HG02571 (cell line): ENCODE results near the gene PPP1R3D.
"Not testable (repeated sequence)": the region's sequence is repeated elsewhere in the genome, so short reads cannot be mapped to it uniquely, and the experiment has no call there.

Experiments used
- ATAC-seq: cut with Tn5 transposase; IDR thresholded peaks from one replicate; pipeline ENCODE4 v1.9.1; 2021; ENCODE audit warnings: mild to moderate bottlenecking, moderate library complexity; ENCODE audit not compliant: unreplicated experiment

The PPP1R3D gene, protein sequence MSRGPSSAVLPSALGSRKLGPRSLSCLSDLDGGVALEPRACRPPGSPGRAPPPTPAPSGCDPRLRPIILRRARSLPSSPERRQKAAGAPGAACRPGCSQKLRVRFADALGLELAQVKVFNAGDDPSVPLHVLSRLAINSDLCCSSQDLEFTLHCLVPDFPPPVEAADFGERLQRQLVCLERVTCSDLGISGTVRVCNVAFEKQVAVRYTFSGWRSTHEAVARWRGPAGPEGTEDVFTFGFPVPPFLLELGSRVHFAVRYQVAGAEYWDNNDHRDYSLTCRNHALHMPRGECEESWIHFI

DNA sequence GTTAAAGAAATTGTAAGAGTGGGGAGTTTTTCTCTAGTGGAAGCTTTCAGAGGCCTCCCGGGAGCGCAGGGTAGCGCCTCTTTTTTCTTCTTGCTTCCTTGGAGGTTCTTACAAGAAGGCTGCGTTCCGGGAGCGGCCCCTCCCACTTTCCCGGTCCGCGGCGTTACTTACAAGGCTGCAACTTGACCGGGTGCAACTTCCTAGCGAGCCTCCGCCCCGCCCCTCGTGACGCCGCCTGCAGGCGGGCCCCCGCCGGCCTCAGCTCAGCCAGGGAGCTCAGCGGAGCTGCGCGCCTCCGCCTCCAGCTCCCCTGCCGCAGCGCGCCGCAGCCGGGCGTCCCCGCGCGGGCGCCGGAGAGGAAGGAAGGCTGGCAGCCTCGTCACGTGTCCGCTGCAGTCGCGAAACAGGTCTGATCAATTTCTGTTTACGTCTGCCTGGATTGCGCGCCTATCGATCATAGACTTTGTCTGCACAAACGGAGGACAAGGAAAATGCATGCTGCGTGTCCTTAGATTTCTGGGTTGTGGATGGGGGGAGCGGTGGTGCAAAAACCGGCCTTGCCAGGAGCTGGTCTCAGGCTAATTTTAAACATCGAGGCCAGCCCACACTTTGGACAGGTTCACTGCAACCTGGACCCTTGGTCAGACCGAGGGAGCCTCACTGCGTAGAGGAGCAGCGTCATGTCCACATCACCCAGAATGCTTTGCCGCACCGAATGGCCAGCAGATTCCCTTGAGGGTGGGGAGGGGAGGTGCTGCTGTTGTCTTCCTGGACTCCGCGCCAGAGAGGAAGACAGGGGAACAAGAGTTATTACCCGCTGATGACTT is at the start of gene PPP1R3D, which contains the start of gene FAM217B:
Gene PPP1R3D (minus strand): TSS at position 177 of the 827 bp plus-strand sequence. CDS start 374 bp downstream, outside the sequence.
Gene FAM217B (plus strand): TSS at position 261 of the 827 bp plus-strand sequence. CDS start 3,555 bp downstream, outside the sequence.
- peak; percentile 95 for ATAC-seq

DNA sequence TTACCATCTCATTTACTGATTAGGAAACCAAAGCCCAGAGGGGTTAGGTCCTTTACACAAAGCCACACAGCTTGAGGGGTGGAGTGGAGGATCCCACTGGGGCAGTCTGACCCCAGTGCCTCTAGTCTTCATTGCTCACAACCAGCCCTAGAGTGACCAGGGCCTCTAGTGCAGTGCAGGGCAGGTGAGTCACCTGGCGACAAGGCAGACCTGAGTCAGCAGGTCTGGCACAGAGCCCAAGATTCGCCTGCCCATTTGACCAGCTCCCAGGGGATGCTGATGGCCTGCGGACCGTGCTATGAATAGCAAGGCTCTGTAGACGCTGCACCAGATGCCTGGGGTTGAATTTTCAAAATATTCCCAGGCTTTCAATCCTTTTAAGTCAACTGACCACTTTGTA is 48.0 kb upstream of the PPP1R3D start:
- no peak for ATAC-seq

DNA sequence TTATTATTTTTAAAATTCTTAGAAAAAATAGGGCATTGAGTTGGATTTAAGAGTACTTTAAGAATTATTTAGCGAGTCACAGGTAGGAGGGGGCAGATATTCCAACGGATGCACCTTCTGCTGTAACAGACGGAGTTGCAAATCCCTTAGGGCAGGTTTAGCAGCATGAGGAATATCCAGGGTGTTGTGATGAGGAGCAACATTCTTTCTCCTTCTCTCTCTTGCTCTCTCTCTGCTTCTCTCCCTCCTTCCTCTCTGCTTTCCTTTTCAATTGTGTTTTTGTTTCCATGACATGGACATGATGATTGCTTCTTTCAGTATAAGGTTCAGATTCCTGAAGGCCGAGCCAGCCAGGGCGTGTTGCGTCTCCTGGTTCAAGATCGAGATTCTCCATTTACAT is 47.0 kb upstream of the PPP1R3D start:
- no peak for ATAC-seq

DNA sequence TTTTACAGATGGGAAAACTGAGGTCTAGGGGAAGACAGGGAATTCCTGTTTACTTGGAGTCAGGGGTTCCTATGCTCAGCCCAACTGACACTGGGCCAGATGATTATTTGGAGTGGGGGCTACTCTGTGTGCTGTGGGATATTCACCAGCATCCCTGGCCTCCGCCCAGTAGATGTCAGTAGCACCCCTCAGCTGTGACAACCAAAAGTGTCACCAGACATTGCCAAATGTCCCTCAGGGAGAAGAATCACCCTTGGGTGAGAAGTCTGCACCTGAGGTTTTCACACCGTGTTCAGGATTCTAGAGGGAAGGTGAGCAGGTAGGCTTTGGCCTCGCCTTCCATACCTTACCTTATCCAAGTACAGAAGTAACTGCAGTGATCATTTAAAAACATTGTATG is 45.8 kb upstream of the PPP1R3D start:
- no peak for ATAC-seq

DNA sequence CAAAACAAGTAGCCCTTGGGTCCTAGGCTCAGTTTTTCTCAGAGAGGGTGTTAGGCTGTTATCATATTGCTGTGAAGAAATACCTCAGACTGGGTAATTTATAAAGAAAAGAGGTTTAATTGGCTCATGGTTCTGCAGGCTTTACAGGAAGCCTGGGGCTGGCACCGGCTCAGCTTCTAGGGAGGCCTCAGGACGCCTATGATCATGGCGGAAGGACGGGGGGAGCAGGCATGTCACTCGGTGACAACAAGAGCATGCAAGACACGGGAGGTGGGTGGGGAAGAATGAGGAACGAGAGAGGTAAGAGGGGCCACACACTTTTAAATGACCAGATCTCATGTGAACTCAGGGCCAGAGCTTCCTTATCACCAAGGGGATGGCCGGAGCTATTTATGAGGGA is 45.1 kb upstream of the PPP1R3D start:
- no peak for ATAC-seq

DNA sequence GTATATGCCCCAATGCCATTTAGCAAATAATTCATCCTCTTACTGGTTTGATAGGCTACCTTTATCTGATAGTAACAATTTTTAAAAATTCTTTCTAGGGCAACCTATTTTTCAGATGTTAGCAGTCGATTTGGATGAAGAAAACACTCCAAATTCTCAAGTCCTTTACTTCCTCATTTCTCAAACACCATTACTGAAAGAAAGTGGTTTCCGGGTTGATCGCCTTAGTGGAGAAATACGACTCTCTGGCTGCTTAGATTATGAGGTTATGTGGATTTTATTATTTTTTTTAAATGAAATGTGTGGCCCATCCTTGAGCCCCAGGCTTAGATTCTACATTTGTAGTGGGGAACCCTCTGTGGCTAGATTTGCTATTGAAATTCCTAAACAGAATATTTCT is 44.4 kb upstream of the PPP1R3D start:
- no peak for ATAC-seq

DNA sequence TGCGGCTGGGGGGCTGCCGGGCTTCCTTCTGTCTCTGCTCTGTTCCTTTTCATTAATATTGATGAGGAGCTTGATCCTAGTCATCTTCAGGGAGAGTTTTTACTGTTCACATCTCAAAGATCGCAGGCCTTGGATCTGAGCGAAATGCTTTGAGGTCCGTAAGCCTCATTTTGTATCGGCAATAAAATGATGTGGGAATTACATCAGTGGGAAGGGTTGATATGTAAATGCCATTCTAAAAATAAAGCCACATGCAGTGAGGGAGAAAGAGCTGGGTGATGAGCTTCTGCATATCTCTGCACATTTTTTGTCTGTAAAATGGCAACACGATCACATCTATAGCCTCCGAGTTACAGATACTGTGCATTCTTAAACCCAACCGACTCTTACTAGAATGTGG is 43.0 kb upstream of the PPP1R3D start:
- ATAC-seq = no peak

DNA sequence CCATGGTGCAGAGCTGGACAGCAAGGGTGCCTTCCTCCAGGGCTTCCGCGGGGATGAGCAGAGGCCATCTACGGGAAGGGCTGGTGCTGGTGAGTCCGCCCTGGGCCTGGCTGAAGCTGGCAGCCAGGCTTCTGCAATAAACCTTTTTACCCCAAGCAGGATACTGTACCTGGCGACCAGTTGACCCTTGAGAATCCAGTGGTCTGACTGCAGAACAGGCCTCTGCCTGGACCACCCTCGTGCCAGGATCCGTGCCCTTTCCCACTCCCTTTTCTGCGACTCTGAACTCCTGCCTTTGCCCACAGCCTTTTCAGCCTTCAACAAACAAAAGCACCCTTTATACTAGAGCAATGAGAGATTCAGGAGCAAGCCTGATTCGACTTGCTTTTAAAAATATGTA is 37.0 kb upstream of the PPP1R3D start:
- no peak for ATAC-seq

DNA sequence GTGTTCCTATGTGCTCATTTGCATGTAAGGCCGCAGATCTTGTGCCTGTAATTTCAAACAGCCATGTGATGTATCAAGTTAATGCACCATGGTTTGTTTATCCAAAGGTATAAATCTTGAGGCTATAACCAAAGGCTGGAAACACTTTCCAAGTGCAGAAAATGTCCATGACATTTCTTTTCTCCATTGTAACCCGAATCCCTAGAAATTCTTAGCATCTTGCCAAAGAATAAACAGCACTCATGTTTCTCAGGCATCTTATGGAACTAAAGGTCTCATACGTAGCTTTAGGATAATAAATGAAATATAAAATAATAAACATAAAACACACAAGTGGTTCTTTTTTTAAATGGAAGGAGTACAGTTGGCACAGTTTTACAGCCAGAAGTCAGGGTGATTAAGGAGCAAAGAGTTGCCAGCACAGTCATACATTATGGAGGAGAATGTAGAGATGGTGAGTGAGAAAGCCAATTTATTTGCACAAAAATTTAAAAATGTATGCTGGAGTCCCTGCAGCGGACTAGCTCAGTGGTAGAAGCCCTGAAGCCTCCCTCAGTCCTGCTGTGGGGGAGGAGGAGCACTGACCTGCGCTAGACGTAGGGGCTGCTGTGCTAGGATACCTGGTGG is 36.2 kb upstream of the PPP1R3D start:
- ATAC-seq = no peak

DNA sequence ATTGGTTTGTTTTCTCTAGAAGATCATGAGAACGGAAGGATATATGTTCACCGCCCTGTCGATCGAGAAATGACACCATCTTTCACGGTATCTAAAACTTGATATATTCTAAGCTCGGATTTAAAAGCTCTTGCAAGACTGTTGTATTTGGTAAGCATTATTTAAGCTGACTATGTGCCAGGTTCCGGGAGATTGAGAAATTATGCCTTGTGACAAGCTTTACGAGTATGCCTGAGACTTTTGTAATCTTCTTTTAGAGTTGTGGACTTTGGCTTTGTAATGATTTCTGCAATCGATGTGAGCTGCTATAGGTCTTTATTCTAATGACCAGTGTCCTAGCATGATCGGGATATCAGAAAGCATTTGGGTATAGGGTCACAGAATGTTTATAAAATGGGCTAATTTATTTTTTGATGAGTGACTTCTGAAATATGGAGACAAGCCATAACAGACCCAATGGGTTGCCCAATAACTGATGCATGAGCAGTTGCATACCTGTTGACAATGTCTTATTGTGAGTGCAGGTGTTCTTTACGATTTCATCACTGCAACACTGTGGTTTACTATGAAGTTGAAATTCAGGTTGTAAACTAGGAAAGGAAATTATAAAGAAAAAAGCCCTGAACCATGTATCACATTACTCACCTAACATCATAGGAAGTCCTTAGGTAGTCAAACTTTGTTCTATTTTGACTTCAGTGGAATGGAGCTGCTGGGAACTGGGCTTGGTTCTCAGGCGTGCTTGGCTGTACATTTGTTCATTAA is 32.1 kb upstream of the PPP1R3D start:
- no peak for ATAC-seq

DNA sequence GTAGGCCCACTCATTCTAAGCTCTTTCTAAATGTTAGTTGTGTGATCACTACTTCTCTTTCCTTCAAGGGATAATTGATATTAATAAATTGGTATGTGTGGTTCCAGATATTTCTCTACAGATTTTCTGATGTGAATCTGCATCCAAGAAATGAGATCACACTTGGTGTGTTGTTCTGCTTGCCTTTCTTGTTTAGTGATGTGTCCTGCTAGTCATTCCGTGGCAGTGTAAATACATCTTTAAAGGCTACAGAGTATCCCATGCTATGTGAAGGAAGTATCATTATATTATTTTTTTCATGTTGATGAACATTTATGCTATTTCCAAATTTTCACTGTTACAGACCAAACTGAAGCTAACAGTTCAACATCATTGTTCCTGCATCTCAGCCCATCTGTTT is 31.3 kb upstream of the PPP1R3D start:
- no peak for ATAC-seq

DNA sequence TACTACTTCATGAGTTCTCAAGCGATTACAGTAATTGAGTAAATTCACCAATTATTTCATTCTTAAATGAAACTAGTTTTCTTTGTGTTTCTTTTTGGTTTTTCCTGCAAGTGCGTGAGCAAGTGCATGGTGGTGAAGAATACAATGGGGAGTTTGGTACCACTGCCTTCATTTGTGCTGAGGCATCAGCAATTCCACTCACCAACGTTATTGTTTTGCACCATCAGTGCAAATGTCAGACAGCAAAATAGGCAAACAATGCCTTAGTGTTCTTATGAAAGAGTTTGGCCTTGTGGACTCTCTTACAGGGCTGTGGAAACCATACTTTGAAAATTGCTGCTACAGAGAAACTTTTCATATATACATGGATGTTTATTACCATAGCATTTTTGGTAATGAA is 26.3 kb upstream of the PPP1R3D start:
- no peak for ATAC-seq

DNA sequence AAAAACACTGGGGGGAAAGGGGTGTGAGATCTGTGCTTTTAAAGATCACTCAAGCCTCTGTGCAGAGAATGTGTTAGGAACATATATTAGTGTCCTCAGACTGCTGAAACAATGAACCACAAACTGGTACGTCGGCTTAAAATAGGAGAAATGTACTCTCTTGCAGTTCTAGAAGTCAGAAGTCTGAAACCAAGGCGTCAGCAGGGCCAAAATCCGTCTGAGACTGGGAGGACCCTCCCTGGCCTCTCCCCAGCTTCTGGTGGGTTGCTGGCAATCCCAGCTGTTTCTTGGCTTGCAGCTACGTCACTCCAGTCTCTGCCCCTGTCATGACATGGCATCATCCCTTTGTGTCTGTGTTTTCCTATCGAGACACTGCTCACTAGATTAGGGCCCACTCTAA is 22.1 kb upstream of the PPP1R3D start:
- ATAC-seq = no peak

DNA sequence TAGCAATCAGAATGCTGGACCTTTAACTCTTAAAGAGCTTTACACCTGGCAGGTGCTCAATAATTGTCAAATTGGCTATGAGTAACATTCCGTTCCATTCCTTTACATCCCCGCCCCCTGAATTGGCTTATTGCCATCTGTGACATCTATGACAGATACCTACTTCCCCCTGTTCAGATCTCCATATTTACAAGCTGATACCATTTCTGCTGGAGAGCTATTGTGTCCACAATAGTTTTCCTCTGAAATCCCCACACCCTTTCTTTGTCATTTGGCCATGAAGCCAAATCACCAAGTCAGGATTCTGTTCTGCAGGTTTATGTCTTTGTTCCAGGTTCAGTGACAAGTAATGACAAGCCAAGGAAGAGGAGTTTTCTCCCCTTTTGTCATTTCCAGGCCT is 21.3 kb upstream of the PPP1R3D start:
- ATAC-seq = no peak

DNA sequence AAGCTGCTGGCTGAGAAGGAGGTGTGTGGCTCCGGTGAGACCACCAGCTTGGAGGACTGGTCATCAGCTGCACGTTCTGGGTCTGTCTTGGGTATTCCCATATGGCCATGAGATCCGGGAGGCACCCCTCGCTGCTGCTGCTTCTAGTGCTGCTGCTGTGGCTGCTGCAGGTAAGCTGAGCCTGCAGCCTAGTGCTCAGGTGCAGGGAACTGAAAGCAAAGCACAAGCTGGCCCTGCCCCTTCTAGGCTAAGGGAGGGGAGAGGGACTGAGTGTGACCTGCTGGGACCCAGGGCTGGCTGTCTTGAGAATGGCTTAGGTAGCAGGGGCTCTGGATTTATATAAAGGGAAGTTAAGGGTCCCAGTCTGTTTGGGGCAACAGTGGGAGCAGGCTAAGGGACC is 18.5 kb upstream of the PPP1R3D start:
- ATAC-seq = no peak

DNA sequence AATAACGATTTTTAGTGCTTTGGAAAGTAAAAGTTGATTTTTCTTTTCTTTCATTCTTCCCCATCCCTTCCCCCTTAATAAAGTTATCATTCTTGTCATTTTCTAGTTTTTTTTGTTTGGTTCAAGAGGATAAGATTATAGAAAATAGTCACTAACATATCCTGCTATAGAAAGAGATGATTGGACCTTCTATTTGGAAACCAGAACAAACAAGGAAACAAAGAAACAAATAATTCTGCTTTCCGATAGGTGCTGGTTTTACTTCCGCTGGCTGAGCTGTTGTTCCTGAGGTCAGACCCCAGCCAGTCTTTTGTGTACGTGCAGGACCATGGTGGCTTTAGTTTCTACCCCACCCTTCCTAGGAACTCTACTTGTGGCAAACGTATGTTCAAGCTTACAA is 18.0 kb upstream of the PPP1R3D start, which contains the start of gene CDH26:
Gene CDH26 (plus strand): TSS at position 301 of the 400 bp plus-strand sequence. CDS start 304 bp downstream, outside the sequence.
- ATAC-seq = no peak

DNA sequence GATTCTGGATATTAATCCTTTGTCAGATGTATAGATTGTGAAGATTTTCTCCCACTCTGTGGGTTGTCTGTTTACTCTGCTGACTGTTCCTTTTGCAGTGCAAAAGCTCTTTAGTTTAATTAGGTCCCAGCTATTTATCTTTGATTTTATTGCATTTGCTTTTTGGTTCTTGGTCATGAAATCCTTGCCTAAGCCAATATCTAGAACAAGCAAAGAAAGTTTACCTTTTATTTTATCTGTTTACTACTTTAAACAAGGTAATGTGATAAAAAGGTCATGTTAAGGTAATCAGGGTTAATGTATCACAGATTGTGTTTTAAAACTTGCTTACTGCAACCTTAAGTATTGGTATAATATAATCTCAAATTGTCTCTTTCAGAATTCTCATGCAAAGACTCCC is 17.5 kb upstream of the PPP1R3D start:
- ATAC-seq = not testable (repeated sequence)

DNA sequence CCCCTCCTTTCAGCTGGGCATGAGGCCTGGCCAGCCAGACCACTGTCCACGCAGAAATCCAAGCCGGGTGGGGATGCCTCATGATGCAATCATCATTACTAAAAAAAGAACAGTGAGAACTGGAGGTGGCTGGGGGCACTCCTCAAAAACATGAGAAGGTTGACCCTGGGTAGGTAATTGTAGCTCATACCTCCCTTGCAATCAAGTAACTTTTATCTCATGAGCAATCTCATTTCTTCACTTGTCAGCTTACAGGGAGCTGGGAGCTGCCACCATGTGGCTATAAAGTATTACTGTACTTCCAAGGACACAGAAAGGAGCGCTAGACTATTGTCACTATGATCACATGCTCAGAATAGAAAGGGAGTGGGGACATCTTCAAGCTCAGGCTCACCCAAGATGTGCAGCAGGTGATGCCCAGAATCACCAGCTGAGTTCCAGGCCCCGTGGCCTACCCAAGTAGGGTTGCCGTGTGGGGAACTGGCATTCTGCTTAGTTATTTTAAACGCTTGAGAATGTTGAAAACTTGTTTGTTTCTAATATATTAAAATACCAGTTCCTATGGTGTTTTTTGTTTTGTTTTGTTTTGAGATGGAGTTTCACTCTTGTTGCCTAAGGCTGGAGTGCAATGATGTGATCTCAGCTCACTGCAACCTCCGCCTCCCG is 15.2 kb upstream of the PPP1R3D start:
- ATAC-seq = no peak

DNA sequence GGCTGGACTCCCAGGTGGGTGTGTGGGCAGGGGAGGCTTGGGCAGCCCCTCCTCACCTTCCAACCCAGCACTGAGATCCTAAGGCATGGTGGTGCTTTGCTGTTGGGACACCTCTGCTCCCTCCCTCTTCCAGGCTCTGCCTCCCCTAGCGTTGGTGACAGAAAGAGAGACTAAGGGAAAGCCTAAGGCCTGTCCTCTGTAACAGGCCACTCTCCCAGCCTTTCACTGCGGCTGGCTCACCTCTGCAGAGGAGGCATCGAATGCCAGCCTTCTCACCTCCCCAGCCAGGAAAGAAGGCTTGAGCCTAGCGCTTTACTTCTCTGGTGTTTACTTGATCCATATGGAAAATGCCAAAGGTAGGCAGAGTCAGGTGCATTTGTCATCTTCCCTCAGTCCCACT is 14.6 kb upstream of the PPP1R3D start:
- no peak for ATAC-seq

DNA sequence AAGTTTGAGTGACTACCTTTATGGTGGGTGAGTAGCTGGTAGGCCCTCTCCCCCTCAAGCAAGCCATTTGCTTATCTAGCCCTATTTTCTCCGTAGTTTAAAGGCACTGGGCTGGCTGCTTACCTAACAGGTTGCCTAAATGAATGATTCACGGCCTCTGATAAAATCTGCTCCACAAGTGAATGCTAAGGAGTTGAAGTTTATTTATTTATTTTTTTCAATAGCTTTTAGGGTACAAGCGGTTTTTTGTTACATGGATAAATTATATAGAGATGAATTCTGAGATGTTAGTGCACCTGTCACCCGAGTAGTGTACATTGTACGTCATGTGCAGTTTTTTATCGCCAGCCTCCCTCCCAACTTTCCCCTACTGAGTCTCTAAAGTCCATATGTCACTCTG is 9.8 kb upstream of the PPP1R3D start:
- ATAC-seq = no peak
